Activated T-helper 2 cell treated with anti-CD3 and anti-CD28 coated beads, Interferon-gamma antibody, Interleukin-2, Interleukin-4, amounts not matched to agents 10 μg/mL and 5 μg/mL and 100 μg/mL, durations not matched to agents 14 hours and 24 hours and 36 hours (primary cell): Measurements from ENCODE around the gene SYN1. TPM values are rescaled to one million over a fixed set of nuclear protein-coding genes. Genes with fewer than 3 reads are reported as not detected.
"Not testable (repeated sequence)": the region's sequence is repeated elsewhere in the genome, so short reads cannot be mapped to it uniquely, and the experiment has no call there.

Experiments
- DNase-seq: peaks from one replicate; pipeline ENCODE4 v3.0.0; 2021; ENCODE audit warnings: low spot score
- H3K27ac Mint-ChIP-seq: one replicate; pipeline ENCODE4 v1.8.0; 2021; ENCODE audit warnings: mixed read lengths
- H3K27me3 Mint-ChIP-seq: one replicate; pipeline ENCODE4 v1.8.0; 2021; ENCODE audit warnings: low read depth, mixed read lengths
- H3K36me3 Mint-ChIP-seq: one replicate; pipeline ENCODE4 v1.8.0; 2021; ENCODE audit warnings: low read depth, mixed read lengths
- H3K4me1 Mint-ChIP-seq: one replicate; pipeline ENCODE4 v1.8.0; 2021; ENCODE audit warnings: low read depth, mixed read lengths
- H3K4me3 Mint-ChIP-seq: one replicate; pipeline ENCODE4 v1.8.0; 2021; ENCODE audit warnings: low read depth, mild to moderate bottlenecking, moderate library complexity, mixed read lengths
- H3K9me3 Mint-ChIP-seq: one replicate; pipeline ENCODE4 v1.8.0; 2021; ENCODE audit warnings: mixed read lengths
- intact Hi-C: fragments of 100-400 bp; cut with micrococcal nuclease; formaldehyde crosslinking; loops from one replicate; pipeline ENCODE4 v1.15.1; 2023
- total RNA-seq: library from RNA; stranded (reverse); gene quantifications from 2 replicates; pipeline ENCODE4 v1.2.3, GENCODE V29; 2022

The SYN1 gene
- total RNA-seq, 1 donor from 2014 or later: 0.21 TPM

GRCh38 chrX:47608130-47608810 lies 11.4 kb downstream of the SYN1 start:
- Mint-ChIP-seq H3K4me1 (peaks cover 2% of the 10 kb centered on the region), H3K4me3 (no peak overlapping the region), H3K27me3 (no peaks in the 10 kb centered on the region), H3K36me3 (no peaks in the 10 kb centered on the region), H3K27ac (peak overlapping the region; percentile 49), H3K9me3 (no peaks in the 10 kb centered on the region)
- intact Hi-C loops: no loop called here
- DNase-seq: no peak

DNA sequence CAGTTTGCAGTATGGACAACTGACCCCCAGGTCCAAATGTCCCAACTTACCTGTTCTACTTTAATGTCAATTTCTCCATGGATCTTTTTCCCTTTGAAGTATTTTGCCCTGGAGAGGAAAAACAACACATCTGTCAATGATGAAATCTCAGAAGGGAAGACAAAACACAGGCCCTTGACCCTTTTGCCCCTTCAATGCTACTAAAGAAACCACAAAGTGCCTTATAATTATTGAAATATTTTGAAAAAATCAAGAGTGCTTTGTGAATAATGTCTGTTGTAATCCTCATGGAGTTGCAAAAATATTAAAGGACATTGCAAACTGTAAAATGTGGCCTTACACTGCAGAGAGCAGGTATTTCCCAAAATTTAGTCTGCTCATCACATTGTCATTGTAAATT lies 12.6 kb downstream of the SYN1 start:
- peaks cover 2% of the 10 kb centered on the region for H3K4me1 Mint-ChIP-seq
- no peak for DNase-seq
- H3K9me3 Mint-ChIP-seq: no peaks in the 10 kb centered on the region
- no peaks in the 10 kb centered on the region for H3K27me3 Mint-ChIP-seq
- intact Hi-C loops: no loop called here
- no peak overlapping the region for H3K4me3 Mint-ChIP-seq
- H3K36me3 Mint-ChIP-seq: no peaks in the 10 kb centered on the region
- no peak overlapping the region for H3K27ac Mint-ChIP-seq

- Mint-ChIP-seq H3K4me3 (no peak overlapping the region), H3K9me3 (no peaks in the 10 kb centered on the region), H3K4me1 (peaks cover 2% of the 10 kb centered on the region), H3K36me3 (no peaks in the 10 kb centered on the region), H3K27ac (no peak overlapping the region), H3K27me3 (peaks cover 3% of the 10 kb centered on the region)
- intact Hi-C loops: no loop called here
- DNase-seq: no peak
Measured at GRCh38 chrX:47605024-47605423, 14.6 kb downstream of the SYN1 start.

DNA sequence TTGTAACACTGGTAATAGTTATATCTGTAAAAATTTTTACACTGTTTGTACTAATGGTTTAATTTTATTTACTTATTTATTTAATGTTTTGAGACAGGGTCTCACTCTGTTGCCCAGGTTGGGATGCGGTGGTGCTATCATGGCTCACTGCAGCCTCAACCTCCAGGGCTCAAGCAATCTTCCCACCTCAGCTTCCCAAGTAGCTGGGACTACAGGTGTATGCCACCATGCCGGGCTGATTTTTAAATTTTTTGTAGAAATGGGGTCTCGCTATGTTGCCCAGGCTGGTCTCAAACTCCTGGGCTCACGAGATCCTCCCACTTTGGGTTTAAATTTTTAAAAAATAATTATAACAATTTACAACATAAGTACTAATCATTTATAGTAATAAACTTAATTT lies 16.5 kb downstream of the SYN1 start:
- H3K27me3 Mint-ChIP-seq, H3K4me1 Mint-ChIP-seq, H3K27ac Mint-ChIP-seq, DNase-seq, H3K4me3 Mint-ChIP-seq, H3K36me3 Mint-ChIP-seq, intact Hi-C loops, H3K9me3 Mint-ChIP-seq: not testable (repeated sequence)

- no peak overlapping the region for H3K27ac Mint-ChIP-seq
- H3K27me3 Mint-ChIP-seq: peaks cover 3% of the 10 kb centered on the region
- peaks cover 9% of the 10 kb centered on the region for H3K36me3 Mint-ChIP-seq
- no peak for DNase-seq
- peaks cover 9% of the 10 kb centered on the region for H3K4me1 Mint-ChIP-seq
- H3K9me3 Mint-ChIP-seq: peaks cover 15% of the 10 kb centered on the region
- intact Hi-C loops: no loop called here
- H3K4me3 Mint-ChIP-seq: no peak overlapping the region
Measured at GRCh38 chrX:47597222-47597621, 22.4 kb downstream of the SYN1 start.

DNA sequence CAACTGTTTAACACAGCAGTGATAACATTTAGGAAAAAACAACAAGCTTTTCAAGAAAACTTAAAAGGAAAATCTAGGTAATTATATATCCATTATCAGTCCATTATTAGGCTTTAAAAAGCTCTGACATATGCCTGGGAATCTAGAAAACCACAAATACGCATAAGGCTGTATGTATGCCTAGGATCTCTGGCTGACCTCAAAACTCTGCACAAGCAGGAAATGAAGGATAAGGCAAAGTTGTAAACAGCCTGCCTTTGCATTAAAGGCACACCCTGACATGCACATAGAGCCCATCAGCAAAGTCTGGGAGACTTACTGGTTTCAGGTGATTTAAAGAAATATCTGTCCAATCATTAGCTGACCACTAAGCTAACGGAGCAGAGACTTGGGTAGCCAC lies 23.4 kb downstream of the SYN1 start:
- intact Hi-C loops: no loop called here
- Mint-ChIP-seq H3K36me3 (peaks cover 9% of the 10 kb centered on the region), H3K27ac (no peak overlapping the region), H3K9me3 (peaks cover 15% of the 10 kb centered on the region), H3K4me1 (peaks cover 9% of the 10 kb centered on the region), H3K27me3 (peaks cover 3% of the 10 kb centered on the region), H3K4me3 (no peak overlapping the region)
- no peak for DNase-seq

- Mint-ChIP-seq H3K4me3 (no peak overlapping the region), H3K9me3 (peaks cover 15% of the 10 kb centered on the region), H3K27ac (no peak overlapping the region), H3K4me1 (peaks cover 9% of the 10 kb centered on the region), H3K36me3 (peaks cover 9% of the 10 kb centered on the region), H3K27me3 (peaks cover 2% of the 10 kb centered on the region)
- DNase-seq: no peak
- intact Hi-C loops: no loop called here
Measured at GRCh38 chrX:47595716-47596251, 23.9 kb downstream of the SYN1 start.

DNA sequence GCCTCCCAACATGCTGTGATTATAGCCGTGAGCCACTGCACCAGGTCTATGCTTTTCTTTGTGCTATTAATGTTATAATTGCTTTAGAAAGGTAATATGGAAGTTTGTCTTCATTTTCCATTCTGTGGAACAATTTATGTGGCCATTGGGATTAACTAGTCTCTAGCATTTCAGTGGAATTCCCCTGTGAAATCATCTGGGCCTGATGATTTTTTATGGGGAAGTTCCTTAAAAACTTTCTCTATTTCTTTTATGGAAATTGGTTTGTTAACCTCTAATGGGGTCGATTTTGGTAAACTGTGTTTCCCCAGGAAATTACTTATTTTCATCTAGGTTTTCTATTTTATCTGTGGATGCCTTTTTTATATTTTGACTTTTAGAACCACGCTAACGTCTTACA lies 26.1 kb downstream of the SYN1 start:
- peaks cover 15% of the 10 kb centered on the region for H3K9me3 Mint-ChIP-seq
- H3K27me3 Mint-ChIP-seq: no peaks in the 10 kb centered on the region
- H3K4me1 Mint-ChIP-seq: peaks cover 9% of the 10 kb centered on the region
- no peak for DNase-seq
- H3K27ac Mint-ChIP-seq: no peak overlapping the region
- no peak overlapping the region for H3K4me3 Mint-ChIP-seq
- peaks cover 9% of the 10 kb centered on the region for H3K36me3 Mint-ChIP-seq
- intact Hi-C loops: no loop called here

- no peak for DNase-seq
- H3K36me3 Mint-ChIP-seq: peaks cover under 1% of the 10 kb centered on the region
- no peaks in the 10 kb centered on the region for H3K9me3 Mint-ChIP-seq
- H3K27me3 Mint-ChIP-seq: no peaks in the 10 kb centered on the region
- H3K4me3 Mint-ChIP-seq: no peak overlapping the region
- H3K4me1 Mint-ChIP-seq: peaks cover 4% of the 10 kb centered on the region
- H3K27ac Mint-ChIP-seq: no peak overlapping the region
- intact Hi-C loops: no loop called here
Measured at GRCh38 chrX:47590984-47591383, 28.7 kb downstream of the SYN1 start.

- no peak for DNase-seq
- H3K36me3 Mint-ChIP-seq: peaks cover 10% of the 10 kb centered on the region
- no peak overlapping the region for H3K4me3 Mint-ChIP-seq
- H3K4me1 Mint-ChIP-seq: peaks cover 11% of the 10 kb centered on the region
- intact Hi-C loops: no loop called here
- H3K9me3 Mint-ChIP-seq: no peaks in the 10 kb centered on the region
- H3K27me3 Mint-ChIP-seq: no peaks in the 10 kb centered on the region
- no peak overlapping the region for H3K27ac Mint-ChIP-seq
Measured at GRCh38 chrX:47587906-47588735, 31.5 kb downstream of the SYN1 start.

- intact Hi-C loops: no loop called here
- Mint-ChIP-seq H3K36me3 (peaks cover 10% of the 10 kb centered on the region), H3K27me3 (no peaks in the 10 kb centered on the region), H3K4me3 (no peak overlapping the region), H3K27ac (no peak overlapping the region), H3K4me1 (peaks cover 11% of the 10 kb centered on the region), H3K9me3 (no peaks in the 10 kb centered on the region)
- DNase-seq: no peak
Measured at GRCh38 chrX:47587091-47587891, 32.4 kb downstream of the SYN1 start.

GRCh38 chrX:47586043-47586787 lies 33.4 kb downstream of the SYN1 start:
- Mint-ChIP-seq H3K27me3 (no peaks in the 10 kb centered on the region), H3K9me3 (no peaks in the 10 kb centered on the region), H3K4me1 (peaks cover 19% of the 10 kb centered on the region), H3K36me3 (peaks cover 10% of the 10 kb centered on the region), H3K27ac (no peak overlapping the region), H3K4me3 (no peak overlapping the region)
- intact Hi-C loops: no loop called here
- no peak for DNase-seq
